ENCODE results near the gene ZNF391. TPM values are rescaled to one million over a fixed set of nuclear protein-coding genes. Genes with fewer than 3 reads are reported as not detected.

ZNF391 gene
- total RNA-seq, 1 experiment from 2014 or later: 4.7 TPM

DNA sequence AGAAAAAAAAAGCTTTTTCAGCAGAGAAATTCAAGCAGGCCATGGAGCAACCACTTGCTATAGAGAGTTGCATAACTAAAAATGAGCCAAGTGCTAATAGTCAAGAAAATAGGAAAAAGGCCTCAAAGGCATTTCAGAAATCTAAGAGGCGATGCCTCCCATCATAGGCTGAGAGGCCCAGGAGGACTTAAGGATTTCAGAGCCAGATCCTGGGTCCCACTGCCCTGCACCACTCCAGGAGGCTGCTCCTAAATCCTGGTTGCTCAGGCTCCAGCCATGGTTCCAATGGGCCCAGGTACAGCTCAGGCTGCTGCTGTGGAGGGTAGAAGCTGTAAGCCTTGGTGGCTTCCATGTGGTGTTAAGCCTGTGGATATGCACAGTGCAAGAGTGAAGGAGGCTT is 5.5 kb downstream of the ZNF391 start:
- Histone ChIP-seq H3K4me3 (no peak overlapping the region), H2AFZ (no peak overlapping the region), H3K9me2 (ENCODE audit: insufficient read depth) (no peaks in the 10 kb centered on the region), H3K27ac (no peak overlapping the region), H4K20me1 (ENCODE audit: insufficient read depth) (no peaks in the 10 kb centered on the region), H3K9me3 (ENCODE audit: insufficient read depth, low read depth) (peaks cover 6% of the 10 kb centered on the region; the same call in 1 of the 2 replicates), H3F3A (ENCODE audit: insufficient read depth, low read depth) (no peaks in the 10 kb centered on the region), H3K79me2 (ENCODE audit: low read depth) (no peaks in the 10 kb centered on the region), H3K4me1 (replicated peaks; ENCODE audit: insufficient read depth) (no peaks in the 10 kb centered on the region), H3K27me3 (ENCODE audit: insufficient read depth, low read depth) (no peaks in the 10 kb centered on the region), H3K4me2 (no peak overlapping the region), H3K36me3 (ENCODE audit: low read depth) (no peaks in the 10 kb centered on the region)
- DNase-seq: no peak
- no peak for TF ChIP-seq EZH2 (IDR thresholded peaks at IDR 0.05; ENCODE audit: low read depth)
- TF ChIP-seq, protein P1, sequence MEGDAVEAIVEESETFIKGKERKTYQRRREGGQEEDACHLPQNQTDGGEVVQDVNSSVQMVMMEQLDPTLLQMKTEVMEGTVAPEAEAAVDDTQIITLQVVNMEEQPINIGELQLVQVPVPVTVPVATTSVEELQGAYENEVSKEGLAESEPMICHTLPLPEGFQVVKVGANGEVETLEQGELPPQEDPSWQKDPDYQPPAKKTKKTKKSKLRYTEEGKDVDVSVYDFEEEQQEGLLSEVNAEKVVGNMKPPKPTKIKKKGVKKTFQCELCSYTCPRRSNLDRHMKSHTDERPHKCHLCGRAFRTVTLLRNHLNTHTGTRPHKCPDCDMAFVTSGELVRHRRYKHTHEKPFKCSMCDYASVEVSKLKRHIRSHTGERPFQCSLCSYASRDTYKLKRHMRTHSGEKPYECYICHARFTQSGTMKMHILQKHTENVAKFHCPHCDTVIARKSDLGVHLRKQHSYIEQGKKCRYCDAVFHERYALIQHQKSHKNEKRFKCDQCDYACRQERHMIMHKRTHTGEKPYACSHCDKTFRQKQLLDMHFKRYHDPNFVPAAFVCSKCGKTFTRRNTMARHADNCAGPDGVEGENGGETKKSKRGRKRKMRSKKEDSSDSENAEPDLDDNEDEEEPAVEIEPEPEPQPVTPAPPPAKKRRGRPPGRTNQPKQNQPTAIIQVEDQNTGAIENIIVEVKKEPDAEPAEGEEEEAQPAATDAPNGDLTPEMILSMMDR (conservative IDR thresholded peaks at IDR 0.05): no peak
- no TSS peak for BruUV-seq (replicated peaks)
- POLR2A ChIA-PET (ENCODE audit: unreplicated experiment): no interaction called here
- intact Hi-C loops (cut with micrococcal nuclease; ENCODE audit: unreplicated experiment): no loop called here
- CTCF ChIA-PET: no interaction called here

DNA sequence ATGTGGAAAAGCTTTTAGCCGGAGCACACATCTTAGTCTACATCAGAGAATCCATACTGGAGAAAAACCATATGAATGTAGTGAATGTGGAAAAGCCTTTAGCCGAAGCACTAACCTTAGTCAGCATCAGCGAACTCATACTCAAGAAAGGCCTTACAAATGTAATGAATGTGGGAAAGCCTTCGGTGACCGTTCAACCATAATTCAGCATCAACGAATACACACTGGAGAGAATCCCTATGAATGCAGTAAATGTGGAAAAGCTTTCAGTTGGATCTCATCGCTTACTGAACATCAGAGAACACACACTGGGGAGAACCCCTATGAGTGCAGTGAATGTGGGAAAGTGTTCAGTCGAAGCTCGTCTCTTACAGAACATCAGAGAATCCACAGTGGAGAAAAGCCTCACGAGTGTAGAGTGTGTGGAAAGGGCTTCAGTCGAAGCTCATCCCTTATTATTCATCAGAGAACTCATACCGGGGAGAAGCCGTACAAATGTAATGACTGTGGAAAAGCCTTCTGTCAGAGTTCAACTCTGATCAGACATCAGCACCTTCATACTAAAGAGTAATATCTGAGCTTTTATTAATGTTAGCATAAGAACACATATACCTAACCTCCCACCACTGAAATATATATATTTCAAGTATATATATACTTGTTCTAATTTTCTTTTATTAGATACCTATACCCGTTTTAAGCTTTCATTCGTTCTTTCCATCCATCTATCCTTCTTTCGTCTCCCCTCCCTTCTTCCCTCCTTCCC is 12.5 kb downstream of the ZNF391 start:
- Histone ChIP-seq H3F3A (ENCODE audit: insufficient read depth, low read depth) (no peaks in the 10 kb centered on the region), H3K27me3 (ENCODE audit: insufficient read depth, low read depth) (no peaks in the 10 kb centered on the region), H3K4me3 (no peak overlapping the region), H2AFZ (no peak overlapping the region), H3K9me3 (ENCODE audit: insufficient read depth, low read depth) (peaks cover 46% of the 10 kb centered on the region), H3K27ac (no peak overlapping the region), H3K36me3 (ENCODE audit: low read depth) (no peaks in the 10 kb centered on the region), H3K4me2 (no peak overlapping the region), H3K79me2 (ENCODE audit: low read depth) (no peaks in the 10 kb centered on the region), H4K20me1 (ENCODE audit: insufficient read depth) (no peaks in the 10 kb centered on the region), H3K9me2 (ENCODE audit: insufficient read depth) (no peaks in the 10 kb centered on the region), H3K4me1 (replicated peaks; ENCODE audit: insufficient read depth) (no peaks in the 10 kb centered on the region)
- no peak for TF ChIP-seq EZH2 (IDR thresholded peaks at IDR 0.05; ENCODE audit: low read depth)
- TF ChIP-seq, protein P1 (conservative IDR thresholded peaks at IDR 0.05): no peak
- no TSS peak for BruUV-seq (replicated peaks)
- DNase-seq: no peak
- POLR2A ChIA-PET (ENCODE audit: unreplicated experiment): no interaction called here
- CTCF ChIA-PET: no interaction called here
- intact Hi-C loops (cut with micrococcal nuclease; ENCODE audit: unreplicated experiment): no loop called here

DNA sequence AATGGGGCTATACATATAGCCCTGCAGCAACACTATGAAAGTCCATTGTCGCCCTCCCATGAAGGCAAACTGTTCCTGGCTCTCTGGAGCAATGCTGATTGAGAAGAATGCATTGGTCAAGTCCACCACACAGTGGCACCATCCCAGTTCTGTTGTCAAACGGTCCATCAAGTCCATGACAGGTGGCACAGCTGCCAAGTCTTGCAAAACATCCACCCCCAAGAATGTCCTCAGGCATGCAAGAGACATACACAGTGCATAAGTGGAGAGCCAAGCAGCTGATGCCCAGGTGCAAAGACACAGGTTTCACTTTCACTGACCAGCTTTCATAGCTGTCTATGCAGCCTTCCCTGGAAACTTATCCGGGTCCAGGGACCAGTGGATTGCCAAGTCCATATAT is 17.5 kb downstream of the ZNF391 start:
- peak in 1 of 2 experiments; percentile 21 for DNase-seq
- Histone ChIP-seq H3K36me3 (ENCODE audit: low read depth) (no peaks in the 10 kb centered on the region), H3F3A (ENCODE audit: insufficient read depth, low read depth) (no peaks in the 10 kb centered on the region), H3K9me2 (ENCODE audit: insufficient read depth) (no peaks in the 10 kb centered on the region), H3K9me3 (ENCODE audit: insufficient read depth, low read depth) (peaks cover 43% of the 10 kb centered on the region), H4K20me1 (ENCODE audit: insufficient read depth) (no peaks in the 10 kb centered on the region), H3K79me2 (ENCODE audit: low read depth) (no peaks in the 10 kb centered on the region), H3K4me1 (replicated peaks; ENCODE audit: insufficient read depth) (no peaks in the 10 kb centered on the region), H3K27me3 (ENCODE audit: insufficient read depth, low read depth) (no peaks in the 10 kb centered on the region), H3K4me3 (no peak overlapping the region), H3K27ac (no peak overlapping the region), H2AFZ (no peak overlapping the region), H3K4me2 (no peak overlapping the region)
- intact Hi-C loops (cut with micrococcal nuclease; ENCODE audit: unreplicated experiment): no loop called here
- TF ChIP-seq, protein P1 (conservative IDR thresholded peaks at IDR 0.05): no peak
- no peak for TF ChIP-seq EZH2 (IDR thresholded peaks at IDR 0.05; ENCODE audit: low read depth)
- BruUV-seq (replicated peaks): no TSS peak
- POLR2A ChIA-PET (ENCODE audit: unreplicated experiment): no interaction called here
- CTCF ChIA-PET: no interaction called here
